Measurements from ENCODE around the gene STN1. TPM values are rescaled to one million over a fixed set of nuclear protein-coding genes. Genes with fewer than 3 reads are reported as not detected.

STN1 gene
- total RNA-seq, 2 donors from 2014 or later, result 13.5 to 19.9 TPM

GRCh38 chr10:103934308-103934707 lies 16.3 kb upstream of the STN1 start:
- Histone ChIP-seq H3K9ac (ENCODE audit: extremely low read depth, low read length, poor library complexity, severe bottlenecking) (no peak overlapping the region), H3K9me3 (ENCODE audit: control insufficient read depth, low read length) (no peaks in the 10 kb centered on the region), H3K27ac (ENCODE audit: low read depth, low read length) (no peak overlapping the region), H3K36me3 (ENCODE audit: control insufficient read depth, insufficient read depth, low read length) (no peaks in the 10 kb centered on the region), H3K27me3 (ENCODE audit: control insufficient read depth, insufficient read depth, low read length, poor library complexity, severe bottlenecking) (no peaks in the 10 kb centered on the region), H3K4me1 (ENCODE audit: control insufficient read depth, insufficient read depth, low read length) (no peaks in the 10 kb centered on the region), H3K4me3 (ENCODE audit: low read length) (no peak overlapping the region)
- H3K4me1 Mint-ChIP-seq, result peaks cover 28% of the 10 kb centered on the region
- DNase-seq, result no peak
- no peak overlapping the region for H3K27ac Mint-ChIP-seq
- H3K27me3 Mint-ChIP-seq (ENCODE audit: insufficient read depth), result no peaks in the 10 kb centered on the region
- H3K9me3 Mint-ChIP-seq, result no peaks in the 10 kb centered on the region
- no peaks in the 10 kb centered on the region for H3K36me3 Mint-ChIP-seq (ENCODE audit: low read depth)
- no peak overlapping the region for H3K4me3 Mint-ChIP-seq
- 83 to 84% methylated on average over 6 of the region's 6 CpGs for WGBS, 2 experiments (ENCODE audit: insufficient coverage in 1 of 2, insufficient read length in 1 of 2)
- no peak for TF ChIP-seq CTCF (conservative IDR thresholded peaks at IDR 0.05)

- no peaks in the 10 kb centered on the region for H3K27me3 ChIP-seq (ENCODE audit: control insufficient read depth, insufficient read depth, low read length, poor library complexity, severe bottlenecking)
- TF ChIP-seq CTCF (conservative IDR thresholded peaks at IDR 0.05), result no peak
- H3K9ac ChIP-seq (ENCODE audit: extremely low read depth, low read length, poor library complexity, severe bottlenecking), result no peak overlapping the region
- Mint-ChIP-seq H3K4me1 (peaks cover 35% of the 10 kb centered on the region), H3K27me3 (ENCODE audit: insufficient read depth) (no peaks in the 10 kb centered on the region), H3K4me3 (no peak overlapping the region), H3K27ac (no peak overlapping the region), H3K36me3 (ENCODE audit: low read depth) (no peaks in the 10 kb centered on the region), H3K9me3 (no peaks in the 10 kb centered on the region)
- no peak overlapping the region for H3K4me3 ChIP-seq (ENCODE audit: low read length)
- no peaks in the 10 kb centered on the region for H3K36me3 ChIP-seq (ENCODE audit: control insufficient read depth, insufficient read depth, low read length)
- H3K9me3 ChIP-seq (ENCODE audit: control insufficient read depth, low read length), result no peaks in the 10 kb centered on the region
- DNase-seq, result no peak
- peaks cover 5% of the 10 kb centered on the region for H3K4me1 ChIP-seq (ENCODE audit: control insufficient read depth, insufficient read depth, low read length)
- WGBS, 2 experiments (ENCODE audit: insufficient coverage in 1 of 2, insufficient read length in 1 of 2), result 83 to 97% methylated on average over 3 to 4 of the region's 4 CpGs
- H3K27ac ChIP-seq (ENCODE audit: low read depth, low read length), result no peak overlapping the region
These were observed 15.7 kb upstream of the STN1 start for GRCh38 chr10:103933557-103934121.

- no peak for TF ChIP-seq CTCF (conservative IDR thresholded peaks at IDR 0.05)
- Histone ChIP-seq H3K4me3 (ENCODE audit: low read length) (no peak overlapping the region), H3K27ac (ENCODE audit: low read depth, low read length) (no peak overlapping the region), H3K27me3 (ENCODE audit: control insufficient read depth, insufficient read depth, low read length, poor library complexity, severe bottlenecking) (no peaks in the 10 kb centered on the region), H3K4me1 (ENCODE audit: control insufficient read depth, insufficient read depth, low read length) (peaks cover 7% of the 10 kb centered on the region), H3K9me3 (ENCODE audit: control insufficient read depth, low read length) (no peaks in the 10 kb centered on the region), H3K9ac (ENCODE audit: extremely low read depth, low read length, poor library complexity, severe bottlenecking) (no peak overlapping the region), H3K36me3 (ENCODE audit: control insufficient read depth, insufficient read depth, low read length) (no peaks in the 10 kb centered on the region)
- Mint-ChIP-seq H3K36me3 (ENCODE audit: low read depth) (no peaks in the 10 kb centered on the region), H3K27me3 (ENCODE audit: insufficient read depth) (no peaks in the 10 kb centered on the region), H3K4me1 (peaks cover 38% of the 10 kb centered on the region), H3K4me3 (no peak overlapping the region), H3K27ac (no peak overlapping the region), H3K9me3 (no peaks in the 10 kb centered on the region)
- WGBS, 2 experiments (ENCODE audit: insufficient coverage in 1 of 2, insufficient read length in 1 of 2), result 80 to 97% methylated on average over 2 of the region's 3 CpGs
- DNase-seq, result no peak
These were observed 15.0 kb upstream of the STN1 start for GRCh38 chr10:103932971-103933370.
